DOHH2 (cell line): ENCODE results near the gene AHCY.
A peak's percentile ranks its signal among the peaks of the same experiment; 100 is the strongest.

Experiments
- H3F3A ChIP-seq: fragments of 200-600 bp; sonication (generic), shearing (Covaris generic); 2 replicates; pipeline ENCODE4 v1.6.0; 2016; ENCODE audit warnings: antibody characterized with exemption, mild to moderate bottlenecking; ENCODE audit not compliant: control insufficient read depth, insufficient read depth
- H3K27ac ChIP-seq: fragments of 200-600 bp; sonication (generic); 2 replicates; pipeline ENCODE4 v1.5.1; 2014; ENCODE audit warnings: low read depth, mild to moderate bottlenecking, low read length, moderate library complexity
- H3K27me3 ChIP-seq: fragments of 200-600 bp; sonication (generic); 2 replicates; pipeline ENCODE4 v1.6.1; 2014; ENCODE audit warnings: mild to moderate bottlenecking, low read length, mixed read lengths; ENCODE audit not compliant: control insufficient read depth
- H3K36me3 ChIP-seq: fragments of 200-600 bp; sonication (generic); 2 replicates; pipeline ENCODE4 v1.6.1; 2014; ENCODE audit warnings: mild to moderate bottlenecking, low read length, moderate library complexity, mixed read lengths; ENCODE audit not compliant: control insufficient read depth
- H3K4me1 ChIP-seq: fragments of 200-600 bp; sonication (generic); 2 replicates; pipeline ENCODE4 v1.6.1; 2014; ENCODE audit warnings: mild to moderate bottlenecking, low read length, mixed read lengths; ENCODE audit not compliant: control insufficient read depth
- H3K4me2 ChIP-seq: fragments of 200-600 bp; sonication (generic); 2 replicates; pipeline ENCODE4 v1.6.0; 2014; ENCODE audit warnings: mild to moderate bottlenecking, low read length, moderate library complexity
- H3K4me3 ChIP-seq: fragments of 200-600 bp; sonication (generic); 2 replicates; pipeline ENCODE4 v1.5.1; 2014; ENCODE audit warnings: mild to moderate bottlenecking, low read length, mixed read lengths
- H3K79me2 ChIP-seq: fragments of 200-600 bp; sonication (generic); 2 replicates; pipeline ENCODE4 v1.6.1; 2014; ENCODE audit warnings: mild to moderate bottlenecking, low read length, mixed read lengths; ENCODE audit not compliant: control insufficient read depth
- H3K9me2 ChIP-seq: fragments of 200-600 bp; sonication (generic); replicated peaks from 2 replicates; pipeline ENCODE4 v1.6.1; 2014; ENCODE audit warnings: mild to moderate bottlenecking, low read length, mixed read lengths; ENCODE audit not compliant: control insufficient read depth
- H3K9me3 ChIP-seq: fragments of 200-600 bp; sonication (generic); 2 replicates; pipeline ENCODE4 v1.6.1; 2014; ENCODE audit warnings: antibody characterized with exemption, low read length, mixed read lengths; ENCODE audit not compliant: control insufficient read depth, insufficient read depth
- H4K20me1 ChIP-seq: fragments of 200-600 bp; sonication (generic); 2 replicates; pipeline ENCODE4 v1.6.0; 2014; ENCODE audit warnings: low read depth, mild to moderate bottlenecking, antibody characterized with exemption, low read length, moderate library complexity; ENCODE audit not compliant: control insufficient read depth, insufficient read depth
- EZH2phosphoT487 ChIP-seq: fragments of 200-600 bp; sonication (generic); IDR thresholded peaks from 2 replicates; pipeline ENCODE4 v1.6.1; 2017; ENCODE audit warnings: borderline replicate concordance, mild to moderate bottlenecking, antibody characterized with exemption, low read length, moderate library complexity, mixed read lengths
- TF ChIP-seq, protein P1 (sequence below): fragments of 200-600 bp; sonication (generic); IDR thresholded peaks from one replicate; pipeline ENCODE4 v1.5.1; 2014; ENCODE audit warnings: antibody characterized with exemption, mild to moderate bottlenecking, low read depth, low read length; ENCODE audit not compliant: poor library complexity, severe bottlenecking

The AHCY gene

DNA sequence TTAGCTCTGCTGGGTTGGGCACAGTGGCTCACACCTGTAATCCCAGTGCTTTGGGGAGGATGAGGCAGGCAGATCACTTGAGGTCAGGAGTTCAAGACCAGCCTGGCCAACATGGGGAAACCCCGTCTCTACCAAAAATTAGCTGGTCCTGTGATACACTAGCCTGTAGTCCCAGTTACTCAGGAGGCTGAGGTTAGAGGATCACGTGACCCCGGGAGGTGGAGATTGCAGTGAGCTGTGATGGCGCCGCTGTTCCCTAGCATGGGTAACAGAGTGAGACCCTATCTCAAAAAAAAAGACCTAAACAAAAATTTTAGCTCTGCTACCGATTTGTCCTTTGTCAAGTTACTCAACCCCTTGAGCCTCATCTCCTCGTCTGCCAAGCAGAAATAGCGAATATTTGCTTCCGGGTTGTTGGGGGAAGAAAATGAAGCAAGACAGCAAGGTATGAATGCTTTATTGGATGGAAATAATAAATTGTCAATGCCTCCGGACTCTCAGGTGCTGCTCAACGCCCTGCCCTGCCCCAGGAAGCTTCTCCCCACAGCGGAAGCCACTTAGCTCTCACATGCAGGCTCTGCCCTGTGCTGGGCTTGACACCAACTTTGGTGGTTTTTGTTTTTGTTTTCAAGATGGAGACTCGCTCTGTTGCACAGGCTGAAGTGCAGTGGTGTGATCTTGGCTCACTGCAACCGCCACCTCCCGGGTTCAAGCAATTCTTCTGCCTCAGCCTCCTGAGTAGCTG lies 35.0 kb upstream of the AHCY start:
- peak overlapping the region; percentile 93 for H3K27ac ChIP-seq
- H3K36me3 ChIP-seq: no peaks in the 10 kb centered on the region
- H3F3A ChIP-seq: peaks cover 38% of the 10 kb centered on the region
- peak overlapping the region; percentile 94 for H3K4me2 ChIP-seq
- H3K4me1 ChIP-seq: peaks cover 68% of the 10 kb centered on the region
- no peaks in the 10 kb centered on the region for H4K20me1 ChIP-seq
- no peaks in the 10 kb centered on the region for H3K79me2 ChIP-seq
- no peaks in the 10 kb centered on the region for H3K9me2 ChIP-seq
- H3K27me3 ChIP-seq: no peaks in the 10 kb centered on the region
- H3K4me3 ChIP-seq: peak overlapping the region; percentile 79
- H3K9me3 ChIP-seq: no peaks in the 10 kb centered on the region
- TF ChIP-seq, protein P1, sequence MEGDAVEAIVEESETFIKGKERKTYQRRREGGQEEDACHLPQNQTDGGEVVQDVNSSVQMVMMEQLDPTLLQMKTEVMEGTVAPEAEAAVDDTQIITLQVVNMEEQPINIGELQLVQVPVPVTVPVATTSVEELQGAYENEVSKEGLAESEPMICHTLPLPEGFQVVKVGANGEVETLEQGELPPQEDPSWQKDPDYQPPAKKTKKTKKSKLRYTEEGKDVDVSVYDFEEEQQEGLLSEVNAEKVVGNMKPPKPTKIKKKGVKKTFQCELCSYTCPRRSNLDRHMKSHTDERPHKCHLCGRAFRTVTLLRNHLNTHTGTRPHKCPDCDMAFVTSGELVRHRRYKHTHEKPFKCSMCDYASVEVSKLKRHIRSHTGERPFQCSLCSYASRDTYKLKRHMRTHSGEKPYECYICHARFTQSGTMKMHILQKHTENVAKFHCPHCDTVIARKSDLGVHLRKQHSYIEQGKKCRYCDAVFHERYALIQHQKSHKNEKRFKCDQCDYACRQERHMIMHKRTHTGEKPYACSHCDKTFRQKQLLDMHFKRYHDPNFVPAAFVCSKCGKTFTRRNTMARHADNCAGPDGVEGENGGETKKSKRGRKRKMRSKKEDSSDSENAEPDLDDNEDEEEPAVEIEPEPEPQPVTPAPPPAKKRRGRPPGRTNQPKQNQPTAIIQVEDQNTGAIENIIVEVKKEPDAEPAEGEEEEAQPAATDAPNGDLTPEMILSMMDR: no peak
- TF ChIP-seq EZH2phosphoT487: no peak

DNA sequence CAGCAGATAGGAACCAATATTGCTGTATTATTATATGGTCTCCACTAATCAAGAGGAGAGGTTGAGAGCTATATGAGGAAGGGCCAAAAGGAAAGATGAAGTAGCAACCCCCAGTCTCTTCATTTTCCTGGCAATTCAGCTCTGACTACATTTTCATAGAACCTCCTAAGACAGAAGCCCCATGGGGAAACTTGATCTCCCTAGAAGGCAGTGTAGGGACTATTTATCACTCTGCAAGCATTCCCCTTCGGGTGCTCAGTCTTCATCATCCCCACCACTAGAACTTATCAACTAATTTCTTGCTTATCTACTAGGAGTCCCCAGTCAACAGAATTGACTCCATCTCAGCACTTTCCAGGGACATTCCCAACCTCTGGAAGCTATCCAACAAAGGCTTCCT lies 34.4 kb upstream of the AHCY start:
- Histone ChIP-seq H4K20me1 (no peaks in the 10 kb centered on the region), H3K27ac (peak overlapping the region; percentile 93), H3K9me2 (no peaks in the 10 kb centered on the region), H3K36me3 (no peaks in the 10 kb centered on the region), H3K4me3 (peak overlapping the region; percentile 79), H3K27me3 (no peaks in the 10 kb centered on the region), H3K4me1 (peaks cover 67% of the 10 kb centered on the region), H3K4me2 (peak overlapping the region; percentile 94), H3K79me2 (no peaks in the 10 kb centered on the region), H3F3A (peaks cover 38% of the 10 kb centered on the region), H3K9me3 (no peaks in the 10 kb centered on the region)
- TF ChIP-seq, protein P1: no peak
- no peak for TF ChIP-seq EZH2phosphoT487

DNA sequence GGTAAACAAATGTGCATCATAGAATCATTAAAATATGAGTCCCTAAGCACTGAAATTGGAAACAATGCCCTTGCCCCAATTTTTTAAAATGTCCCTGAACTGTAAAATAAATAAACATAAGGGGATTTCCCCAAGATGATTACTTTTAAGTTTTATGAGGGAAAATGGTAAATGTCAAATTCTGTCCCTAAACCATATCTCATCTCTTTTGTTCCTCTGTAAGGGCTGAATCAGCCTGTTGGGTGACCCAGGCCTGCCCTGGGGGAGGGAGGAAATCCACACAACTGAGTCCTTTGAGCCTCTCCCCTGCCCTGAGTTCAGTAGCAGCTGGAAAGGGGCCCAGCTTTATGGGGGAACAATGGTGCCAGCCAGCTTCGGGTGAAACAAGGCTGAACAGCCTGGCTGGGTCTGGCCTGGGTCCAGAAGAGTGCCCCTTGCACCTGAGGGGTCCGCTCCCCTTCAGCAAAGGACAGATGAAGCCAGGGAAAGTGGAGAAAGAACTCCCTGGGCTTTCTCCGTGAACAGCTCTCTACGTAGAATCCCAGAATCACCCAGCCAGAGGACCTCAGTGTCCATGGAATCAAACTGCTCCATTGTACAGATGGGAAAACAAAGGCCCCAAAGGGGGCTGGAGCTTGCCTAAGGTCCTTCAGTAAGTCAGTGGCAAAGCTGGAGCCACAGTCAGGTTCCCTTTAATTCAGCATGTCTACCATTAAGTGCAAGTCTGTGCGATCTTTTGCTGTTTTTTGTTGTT lies 31.7 kb upstream of the AHCY start:
- Histone ChIP-seq H3K4me2 (no peak overlapping the region), H3F3A (peaks cover 21% of the 10 kb centered on the region)

More for the DNA sequence above, 31.7 kb upstream of the AHCY start:
- no peaks in the 10 kb centered on the region for H3K36me3 ChIP-seq
- H3K4me3 ChIP-seq: no peak overlapping the region
- TF ChIP-seq, protein P1: no peak
- no peak for TF ChIP-seq EZH2phosphoT487
- H3K9me2 ChIP-seq: no peaks in the 10 kb centered on the region
- H4K20me1 ChIP-seq: no peaks in the 10 kb centered on the region
- no peaks in the 10 kb centered on the region for H3K27me3 ChIP-seq
- no peak overlapping the region for H3K27ac ChIP-seq
- H3K9me3 ChIP-seq: no peaks in the 10 kb centered on the region
- no peaks in the 10 kb centered on the region for H3K79me2 ChIP-seq
- H3K4me1 ChIP-seq: peaks cover 49% of the 10 kb centered on the region
